Stimulated activated CD4-positive, alpha-beta T cell treated with anti-CD3 and anti-CD28 coated beads, Interleukin-4, amount 100 ng/mL, for 1 hour (primary cell): Measurements from ENCODE around the gene HERC6.
"Not testable (repeated sequence)": the region's sequence is repeated elsewhere in the genome, so short reads cannot be mapped to it uniquely, and the experiment has no call there.

Experiments used
- DNase-seq: peaks from one replicate; pipeline ENCODE4 v3.0.0-alpha.2; 2020

The HERC6 gene

GRCh38 chr4:88378691-88379559 is at the start of gene HERC6:
TSS of gene HERC6 (plus strand) at chr4:88378852. CDS start at chr4:88378922, 70 bp downstream.
- peak; percentile 57 for DNase-seq

- no peak for DNase-seq
Measured at GRCh38 chr4:88333741-88334405, 44.8 kb upstream of the HERC6 start.

GRCh38 chr4:88335092-88335665 is 43.5 kb upstream of the HERC6 start:
- no peak for DNase-seq

- DNase-seq: no peak
Measured at GRCh38 chr4:88341227-88342192, 37.1 kb upstream of the HERC6 start.

GRCh38 chr4:88346902-88347301 is 31.8 kb upstream of the HERC6 start:
- not testable (repeated sequence) for DNase-seq

- DNase-seq: not testable (repeated sequence)
Measured at GRCh38 chr4:88348761-88349160, 29.9 kb upstream of the HERC6 start.

- no peak for DNase-seq
Measured at GRCh38 chr4:88350786-88351185, 27.9 kb upstream of the HERC6 start.

GRCh38 chr4:88352062-88352740 is 26.5 kb upstream of the HERC6 start:
- DNase-seq: no peak

GRCh38 chr4:88353324-88353723 is 25.3 kb upstream of the HERC6 start:
- DNase-seq: no peak

GRCh38 chr4:88356771-88357170 is 21.9 kb upstream of the HERC6 start:
- no peak for DNase-seq

GRCh38 chr4:88357262-88357661 is 21.4 kb upstream of the HERC6 start:
- DNase-seq: no peak

GRCh38 chr4:88359558-88359957 is 19.1 kb upstream of the HERC6 start:
- DNase-seq: no peak

- no peak for DNase-seq
Measured at GRCh38 chr4:88360256-88360655, 18.4 kb upstream of the HERC6 start.

GRCh38 chr4:88360791-88361190 is 17.9 kb upstream of the HERC6 start:
- no peak for DNase-seq

GRCh38 chr4:88361217-88361773 is 17.4 kb upstream of the HERC6 start:
- DNase-seq: not testable (repeated sequence)

- no peak for DNase-seq
Measured at GRCh38 chr4:88366460-88366859, 12.2 kb upstream of the HERC6 start.

GRCh38 chr4:88367826-88368225 is 10.8 kb upstream of the HERC6 start:
- DNase-seq: no peak

- not testable (repeated sequence) for DNase-seq
Measured at GRCh38 chr4:88369180-88369812, 9.4 kb upstream of the HERC6 start.

- no peak for DNase-seq
Measured at GRCh38 chr4:88381123-88381522, 2.5 kb downstream of the HERC6 start.

GRCh38 chr4:88382621-88383020 is 4.0 kb downstream of the HERC6 start:
- peak; percentile 41 for DNase-seq

GRCh38 chr4:88390128-88390527 is 11.5 kb downstream of the HERC6 start:
- no peak for DNase-seq
